GM10248 (cell line): Measurements from ENCODE around the gene TUBGCP4.

Experiments
- CTCF ChIA-PET: fragments of 300-600 bp; sonication (Branson Sonifier 250); formaldehyde crosslinking; extraction: SDS; loops from one replicate; lab custom pipeline; 2021; ENCODE audit warnings: antibody characterized with exemption; lab: Yijun Ruan, JAX
- POLR2A ChIA-PET: fragments of 350-650 bp; sonication (Branson Sonifier 250); formaldehyde crosslinking; extraction: SDS; loops from one replicate; lab custom pipeline; 2020; ENCODE audit warnings: antibody characterized with exemption; lab: Yijun Ruan, JAX
- DNase-seq: peaks from one replicate; pipeline ENCODE4 v3.0.0; 2012; ENCODE audit errors: extremely low spot score
- TF ChIP-seq, protein P1 (sequence below): IDR thresholded peaks from 2 replicates; pipeline ENCODE4 v1.5.1; 2012; ENCODE audit warnings: mild to moderate bottlenecking, low read depth; ENCODE audit errors: extremely low read depth, missing control alignments, control extremely low read depth

TUBGCP4 gene

DNA sequence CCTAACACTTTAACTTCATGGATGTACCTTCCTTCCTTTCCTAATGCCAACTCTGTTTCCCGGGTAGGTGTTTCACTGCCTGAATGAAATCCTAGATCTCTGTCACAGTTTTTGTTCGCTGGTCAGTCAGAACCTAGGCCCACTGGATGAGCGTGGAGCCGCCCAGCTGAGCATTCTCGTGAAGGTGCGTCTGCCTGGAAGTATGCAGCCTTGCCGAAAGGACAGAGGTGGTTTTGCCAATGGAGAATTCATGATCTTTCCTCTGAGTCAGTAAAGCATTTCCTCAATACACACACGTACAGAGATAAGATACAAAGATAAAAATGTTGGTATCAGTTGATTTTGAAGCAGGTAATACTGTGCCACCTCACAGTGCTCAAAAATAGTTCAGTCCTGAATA lies 32.7 kb downstream of the TUBGCP4 start:
- POLR2A ChIA-PET: no interaction called here
- no peak for DNase-seq
- CTCF ChIA-PET: interaction anchor here (1.2 to 1.3 kb wide), 2 partner anchors 20 to 28 kb away, joined by 3 read pairs; no protein-coding TSS in a partner anchor
- TF ChIP-seq, protein P1, sequence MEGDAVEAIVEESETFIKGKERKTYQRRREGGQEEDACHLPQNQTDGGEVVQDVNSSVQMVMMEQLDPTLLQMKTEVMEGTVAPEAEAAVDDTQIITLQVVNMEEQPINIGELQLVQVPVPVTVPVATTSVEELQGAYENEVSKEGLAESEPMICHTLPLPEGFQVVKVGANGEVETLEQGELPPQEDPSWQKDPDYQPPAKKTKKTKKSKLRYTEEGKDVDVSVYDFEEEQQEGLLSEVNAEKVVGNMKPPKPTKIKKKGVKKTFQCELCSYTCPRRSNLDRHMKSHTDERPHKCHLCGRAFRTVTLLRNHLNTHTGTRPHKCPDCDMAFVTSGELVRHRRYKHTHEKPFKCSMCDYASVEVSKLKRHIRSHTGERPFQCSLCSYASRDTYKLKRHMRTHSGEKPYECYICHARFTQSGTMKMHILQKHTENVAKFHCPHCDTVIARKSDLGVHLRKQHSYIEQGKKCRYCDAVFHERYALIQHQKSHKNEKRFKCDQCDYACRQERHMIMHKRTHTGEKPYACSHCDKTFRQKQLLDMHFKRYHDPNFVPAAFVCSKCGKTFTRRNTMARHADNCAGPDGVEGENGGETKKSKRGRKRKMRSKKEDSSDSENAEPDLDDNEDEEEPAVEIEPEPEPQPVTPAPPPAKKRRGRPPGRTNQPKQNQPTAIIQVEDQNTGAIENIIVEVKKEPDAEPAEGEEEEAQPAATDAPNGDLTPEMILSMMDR: no peak

- ChIA-PET CTCF (interaction anchor here (1.2 to 1.3 kb wide), 2 partner anchors 28 to 33 kb away, joined by 3 read pairs; partner anchors contain the start of genes TUBGCP4 and ZSCAN29), POLR2A (no interaction called here)
- no peak for DNase-seq
- TF ChIP-seq, protein P1: no peak
These were observed 33.2 kb downstream of the TUBGCP4 start for GRCh38 chr15:43404130-43404529.

DNA sequence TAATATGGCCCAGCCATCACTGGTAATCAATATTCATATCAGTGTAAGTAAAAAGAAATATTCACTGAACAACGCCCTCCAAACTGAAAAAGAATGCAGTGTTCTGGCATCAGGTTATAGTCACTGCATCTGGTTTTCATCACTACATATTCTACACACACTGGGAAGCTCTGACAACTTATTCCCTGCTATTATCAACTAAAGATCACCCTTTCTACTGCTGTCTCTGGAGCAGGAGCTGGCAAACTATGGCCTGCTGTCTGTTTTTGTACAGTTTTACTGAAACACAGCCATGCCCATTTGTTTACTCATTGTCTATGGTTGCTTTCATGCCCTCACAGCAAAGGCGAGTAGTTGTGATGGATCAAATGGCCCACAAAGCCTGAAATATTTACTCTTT lies 35.3 kb downstream of the TUBGCP4 start:
- POLR2A ChIA-PET: no interaction called here

GRCh38 chr15:43406808-43407207 lies 35.9 kb downstream of the TUBGCP4 start:
- POLR2A ChIA-PET: interaction anchor here (0.6 kb wide), 1 partner anchor 13 kb away, joined by 14 read pairs; no protein-coding TSS in a partner anchor

More for the DNA sequence above, 35.3 kb downstream of the TUBGCP4 start:
- no peak for DNase-seq
- CTCF ChIA-PET: interaction anchor here (1.1 to 1.7 kb wide), 3 partner anchors 13 to 181 kb away, joined by 3 to 7 read pairs (median 4); no protein-coding TSS in a partner anchor
- TF ChIP-seq, protein P1: no peak

GRCh38 chr15:43408789-43409188 lies 37.9 kb downstream of the TUBGCP4 start:
- CTCF ChIA-PET: interaction anchor here (0.7 to 2.5 kb wide), 3 partner anchors 10 to 33 kb away, joined by 3 to 9 read pairs (median 3); no protein-coding TSS in a partner anchor
- POLR2A ChIA-PET: no interaction called here
- TF ChIP-seq, protein P1: no peak
- no peak for DNase-seq

More at GRCh38 chr15:43406808-43407207, 35.9 kb downstream of the TUBGCP4 start:
- TF ChIP-seq, protein P1: no peak
- DNase-seq: no peak
- CTCF ChIA-PET: interaction anchor here (1.1 to 1.7 kb wide), 4 partner anchors 9 to 181 kb away, joined by 3 to 7 read pairs (median 5); no protein-coding TSS in a partner anchor

DNA sequence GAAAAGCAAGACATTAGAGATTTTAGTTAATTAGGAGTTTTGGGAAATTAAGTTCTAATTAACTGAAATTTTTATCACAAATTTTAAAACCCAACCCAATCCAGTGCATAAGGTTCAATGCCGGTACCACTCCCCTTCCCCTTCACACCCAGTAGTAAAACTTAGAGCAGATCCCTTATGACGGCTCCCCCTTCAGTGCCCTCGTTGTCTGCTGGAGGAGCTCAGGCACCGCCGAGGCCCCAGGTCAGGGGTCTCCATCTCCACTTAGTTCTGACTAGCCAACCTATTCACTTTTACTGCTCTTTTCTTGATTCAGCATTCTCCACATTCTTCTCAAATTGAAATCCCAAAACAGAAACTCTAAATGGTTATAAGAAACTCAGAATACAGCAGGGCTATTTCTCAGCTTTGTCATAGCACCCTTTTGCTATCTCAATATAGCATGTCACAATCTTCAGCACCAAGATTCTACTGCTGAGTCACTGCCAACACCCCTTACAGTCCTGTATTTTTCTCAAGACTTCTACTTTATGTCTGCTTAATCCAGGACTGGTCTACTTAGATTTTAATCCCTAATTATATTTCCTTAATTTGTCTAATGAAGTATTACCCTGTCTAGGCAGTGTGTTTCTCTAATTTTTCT lies 39.8 kb downstream of the TUBGCP4 start:
- POLR2A ChIA-PET: no interaction called here
- CTCF ChIA-PET: interaction anchor here (1.0 to 2.5 kb wide), 2 partner anchors 12 to 32 kb away, joined by 3 to 9 read pairs; no protein-coding TSS in a partner anchor
- TF ChIP-seq, protein P1: no peak

More for the DNA sequence above, 39.8 kb downstream of the TUBGCP4 start:
- no peak for DNase-seq
